ENCODE data around the gene BABAM2.

Gene BABAM2

GRCh38 chr2:28279371-28279770 is 388.8 kb downstream of the BABAM2 start:
- no peak for DNase-seq (ENCODE audit: low read depth in 2 of 2)

GRCh38 chr2:28280619-28281018 is 390.1 kb downstream of the BABAM2 start:
- DNase-seq (ENCODE audit: low read depth in 2 of 2): no peak

- DNase-seq (ENCODE audit: low read depth in 2 of 2): no peak
Observed at GRCh38 chr2:28281739-28282138, 391.2 kb downstream of the BABAM2 start.

GRCh38 chr2:28282248-28282647 is 391.7 kb downstream of the BABAM2 start:
- DNase-seq (ENCODE audit: low read depth in 2 of 2): no peak

GRCh38 chr2:28282861-28283646 is 392.5 kb downstream of the BABAM2 start:
- no peak for DNase-seq (ENCODE audit: low read depth in 2 of 2)

GRCh38 chr2:28283861-28284260 is 393.3 kb downstream of the BABAM2 start:
- no peak for DNase-seq (ENCODE audit: low read depth in 2 of 2)

- no peak for DNase-seq (ENCODE audit: low read depth in 2 of 2)
Observed at GRCh38 chr2:28286678-28287077, 396.1 kb downstream of the BABAM2 start.

GRCh38 chr2:28287256-28287915 is 396.9 kb downstream of the BABAM2 start:
- DNase-seq (ENCODE audit: low read depth in 2 of 2): no peak

- no peak for DNase-seq (ENCODE audit: low read depth in 2 of 2)
Observed at GRCh38 chr2:28288620-28289019, 398.1 kb downstream of the BABAM2 start.

- no peak for DNase-seq (ENCODE audit: low read depth in 2 of 2)
Observed at GRCh38 chr2:28291811-28292440, 401.4 kb downstream of the BABAM2 start.

- DNase-seq (ENCODE audit: low read depth in 2 of 2): no peak
Observed at GRCh38 chr2:28292491-28292890, 402.0 kb downstream of the BABAM2 start.

GRCh38 chr2:28293416-28293815 is 402.9 kb downstream of the BABAM2 start:
- DNase-seq (ENCODE audit: low read depth in 2 of 2): no peak

- no peak for DNase-seq (ENCODE audit: low read depth in 2 of 2)
Observed at GRCh38 chr2:28294451-28294850, 403.9 kb downstream of the BABAM2 start.

GRCh38 chr2:28296243-28296642 is 405.7 kb downstream of the BABAM2 start:
- DNase-seq (ENCODE audit: low read depth in 2 of 2): no peak

- DNase-seq (ENCODE audit: low read depth in 2 of 2): no peak
Observed at GRCh38 chr2:28296904-28297303, 406.4 kb downstream of the BABAM2 start.

GRCh38 chr2:28297531-28297930 is 407.0 kb downstream of the BABAM2 start:
- no peak for DNase-seq (ENCODE audit: low read depth in 2 of 2)

- no peak for DNase-seq (ENCODE audit: low read depth in 2 of 2)
Observed at GRCh38 chr2:28298406-28298805, 407.9 kb downstream of the BABAM2 start.

- no peak for DNase-seq (ENCODE audit: low read depth in 2 of 2)
Observed at GRCh38 chr2:28300485-28301341, 410.2 kb downstream of the BABAM2 start.

GRCh38 chr2:28305202-28305601 is 414.7 kb downstream of the BABAM2 start:
- DNase-seq (ENCODE audit: low read depth in 2 of 2): no peak

GRCh38 chr2:28310107-28310506 is 419.6 kb downstream of the BABAM2 start:
- DNase-seq (ENCODE audit: low read depth in 2 of 2): no peak

GRCh38 chr2:28311660-28312249 is 421.2 kb downstream of the BABAM2 start:
- no peak for DNase-seq (ENCODE audit: low read depth in 2 of 2)
